ENCODE results near the gene TRABD2B.

GRCh38 chr1:47991187-47991586 is 6.0 kb downstream of the TRABD2B start:
- TF ChIP-seq CTCF (IDR thresholded peaks at IDR 0.05) (no peak), POLR2A (IDR thresholded peaks at IDR 0.05) (no peak), EP300 (IDR thresholded peaks at IDR 0.05) (no peak)
